Stimulated activated CD4-positive, alpha-beta T cell treated with anti-CD3 and anti-CD28 coated beads, Interleukin-15, amount 100 ng/mL, for 48 hours (primary cell): ENCODE results near the gene GAMT.

Experiments
- DNase-seq, 2 donors: peaks; one replicate each; pipeline ENCODE4 v3.0.0-alpha.2; 2020; ENCODE audit warnings: low read depth in 2 of 2

GAMT gene

GRCh38 chr19:1418951-1419738 is 17.8 kb upstream of the GAMT start:
- DNase-seq: no peak

GRCh38 chr19:1418496-1418775 is 17.1 kb upstream of the GAMT start:
- no peak for DNase-seq

DNA sequence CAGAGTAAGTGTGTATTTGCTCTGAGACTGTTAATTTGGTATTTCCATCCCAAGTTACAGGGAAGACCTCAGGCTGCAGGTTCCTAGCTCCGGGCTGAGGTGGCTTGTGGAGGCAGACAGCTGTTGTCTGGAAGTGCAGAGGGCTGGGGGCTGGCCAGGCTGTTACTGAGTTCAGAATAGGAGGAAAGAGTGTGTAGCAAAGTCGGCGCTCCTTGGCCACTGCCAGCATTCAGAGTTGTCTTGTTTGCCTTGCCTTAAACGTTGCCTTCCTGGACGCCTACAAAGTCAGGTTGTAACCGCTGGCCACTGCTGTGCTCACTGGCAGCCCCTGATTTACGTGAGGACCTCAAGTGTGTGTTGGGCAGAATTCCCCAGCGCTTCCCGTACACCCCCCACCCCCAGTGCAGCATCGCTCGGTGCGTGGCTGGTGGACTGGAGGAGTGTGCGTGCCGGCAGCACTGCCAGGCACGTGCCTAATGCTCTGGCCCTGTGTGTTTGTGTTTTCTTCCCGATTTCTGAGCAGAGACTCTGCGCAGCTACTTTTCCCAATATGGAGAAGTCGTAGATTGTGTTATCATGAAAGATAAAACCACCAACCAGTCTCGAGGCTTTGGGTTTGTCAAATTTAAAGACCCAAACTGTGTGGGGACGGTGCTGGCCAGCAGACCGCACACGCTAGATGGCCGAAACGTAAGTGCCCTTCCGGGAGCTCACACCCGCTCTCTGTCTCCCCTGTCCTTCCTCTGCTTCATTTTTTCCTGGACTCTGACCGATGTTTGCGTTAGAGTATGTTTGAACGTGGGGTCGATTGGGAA is 16.5 kb upstream of the GAMT start:
- DNase-seq: no peak

- no peak for DNase-seq
Observed at GRCh38 chr19:1417145-1417544, 15.8 kb upstream of the GAMT start.

DNA sequence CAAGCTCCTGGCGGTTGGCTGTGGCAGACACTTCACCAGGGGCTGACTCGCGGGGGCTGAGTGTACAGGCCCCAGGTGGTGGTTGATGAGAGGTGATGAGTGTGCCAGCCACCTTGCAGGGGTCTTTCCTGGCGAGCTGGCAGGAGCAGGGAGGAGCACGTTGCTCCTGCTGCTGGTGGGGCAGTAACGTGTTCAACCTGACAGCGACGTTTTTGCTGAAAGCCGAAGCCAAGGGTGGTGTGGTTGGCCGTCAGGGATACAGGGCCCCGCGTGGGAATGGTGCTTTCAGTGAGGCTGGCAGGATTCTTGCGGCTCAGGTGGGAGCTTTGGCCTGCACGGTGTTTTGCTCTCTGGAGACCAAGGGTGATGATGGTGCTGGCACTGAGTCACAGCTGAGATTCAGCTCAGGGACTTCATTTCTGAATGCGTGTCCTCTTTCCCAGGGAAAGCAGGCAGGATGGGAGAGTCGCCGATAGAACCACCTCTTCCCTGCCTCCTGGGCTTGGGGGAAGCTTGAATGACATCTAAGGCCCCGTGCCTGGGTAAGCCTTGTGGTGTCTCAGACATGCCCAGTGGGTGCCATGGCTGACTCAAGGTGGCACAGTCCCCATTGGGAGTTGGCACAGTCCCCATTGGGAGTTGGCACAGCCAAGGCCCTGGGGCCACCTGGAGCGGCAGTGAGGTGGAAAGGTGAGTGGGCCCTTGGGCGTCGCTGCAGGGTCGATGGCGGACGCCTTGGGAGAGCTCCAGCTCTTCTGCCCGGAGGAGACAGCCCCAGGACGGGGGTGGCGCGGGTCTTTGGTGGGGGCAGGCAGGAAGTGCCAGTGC is 14.9 kb upstream of the GAMT start:
- no peak for DNase-seq

DNA sequence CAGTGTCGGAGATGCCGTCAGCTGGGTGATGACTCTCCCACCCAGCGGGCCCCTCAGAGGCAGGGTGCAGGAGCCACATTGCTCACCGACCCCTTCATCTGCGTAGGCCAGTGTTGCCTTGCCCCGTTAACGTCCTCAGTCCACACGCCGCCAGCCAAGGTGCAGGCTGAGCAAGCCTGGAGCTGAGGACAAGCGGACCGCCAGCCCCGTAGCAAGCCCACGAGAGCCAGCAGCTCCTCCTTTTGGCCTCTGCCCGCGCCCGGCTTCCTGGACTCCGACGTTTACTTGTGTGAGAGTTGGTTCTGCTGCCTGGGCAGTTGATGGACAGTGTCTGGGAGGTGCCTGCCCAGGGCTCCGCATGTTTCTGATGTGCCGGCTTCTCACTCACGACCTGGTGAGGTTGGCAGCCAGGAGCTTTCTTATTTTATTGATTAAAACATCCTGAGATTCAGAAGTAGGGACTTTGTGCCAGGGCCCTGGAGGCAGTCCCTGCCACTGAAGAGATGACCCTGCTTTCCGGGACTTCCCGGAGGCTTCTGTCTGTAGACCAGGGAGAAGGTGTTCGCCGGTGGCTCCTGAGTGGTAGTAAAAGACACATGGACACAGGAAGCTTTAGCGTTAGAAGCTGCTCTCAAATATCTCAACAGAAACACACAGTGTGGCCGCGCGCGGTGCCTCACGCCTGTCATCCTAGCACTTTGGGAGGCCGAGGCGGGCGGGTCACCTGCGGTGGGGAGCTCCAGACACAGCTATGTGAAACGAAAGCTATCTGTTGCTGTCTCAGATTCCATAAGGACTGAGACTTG is 11.9 kb upstream of the GAMT start:
- no peak for DNase-seq

DNA sequence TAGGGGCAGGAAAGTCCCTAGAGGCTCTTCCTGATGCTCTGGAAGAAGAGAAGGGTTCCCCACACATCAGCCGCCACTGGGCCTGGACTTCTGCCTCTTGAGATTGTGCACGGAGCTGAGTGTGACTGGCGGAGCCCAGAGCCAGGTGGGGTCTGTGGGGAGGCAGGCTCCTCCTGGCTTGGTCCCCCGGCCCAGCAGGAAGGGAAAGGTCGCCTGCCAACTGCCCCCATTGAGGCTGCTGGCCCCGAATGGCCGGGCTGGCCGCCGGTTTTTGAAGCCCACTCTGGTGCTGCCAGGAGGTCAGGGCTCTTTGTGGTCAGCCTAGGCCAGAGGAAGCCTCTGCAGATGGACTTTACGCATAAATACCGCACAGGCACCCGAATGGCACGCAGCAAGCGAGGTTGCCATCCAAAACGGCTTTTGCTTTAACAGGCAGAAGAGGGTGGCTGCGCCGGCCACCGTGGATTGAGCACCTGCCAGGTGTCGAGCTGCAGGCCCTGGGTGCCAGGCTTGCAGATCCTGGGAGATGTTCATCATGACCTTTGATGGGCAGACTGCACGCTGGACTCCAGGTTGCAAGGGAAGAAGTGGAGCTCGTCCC is 11.1 kb upstream of the GAMT start:
- DNase-seq: no peak

DNA sequence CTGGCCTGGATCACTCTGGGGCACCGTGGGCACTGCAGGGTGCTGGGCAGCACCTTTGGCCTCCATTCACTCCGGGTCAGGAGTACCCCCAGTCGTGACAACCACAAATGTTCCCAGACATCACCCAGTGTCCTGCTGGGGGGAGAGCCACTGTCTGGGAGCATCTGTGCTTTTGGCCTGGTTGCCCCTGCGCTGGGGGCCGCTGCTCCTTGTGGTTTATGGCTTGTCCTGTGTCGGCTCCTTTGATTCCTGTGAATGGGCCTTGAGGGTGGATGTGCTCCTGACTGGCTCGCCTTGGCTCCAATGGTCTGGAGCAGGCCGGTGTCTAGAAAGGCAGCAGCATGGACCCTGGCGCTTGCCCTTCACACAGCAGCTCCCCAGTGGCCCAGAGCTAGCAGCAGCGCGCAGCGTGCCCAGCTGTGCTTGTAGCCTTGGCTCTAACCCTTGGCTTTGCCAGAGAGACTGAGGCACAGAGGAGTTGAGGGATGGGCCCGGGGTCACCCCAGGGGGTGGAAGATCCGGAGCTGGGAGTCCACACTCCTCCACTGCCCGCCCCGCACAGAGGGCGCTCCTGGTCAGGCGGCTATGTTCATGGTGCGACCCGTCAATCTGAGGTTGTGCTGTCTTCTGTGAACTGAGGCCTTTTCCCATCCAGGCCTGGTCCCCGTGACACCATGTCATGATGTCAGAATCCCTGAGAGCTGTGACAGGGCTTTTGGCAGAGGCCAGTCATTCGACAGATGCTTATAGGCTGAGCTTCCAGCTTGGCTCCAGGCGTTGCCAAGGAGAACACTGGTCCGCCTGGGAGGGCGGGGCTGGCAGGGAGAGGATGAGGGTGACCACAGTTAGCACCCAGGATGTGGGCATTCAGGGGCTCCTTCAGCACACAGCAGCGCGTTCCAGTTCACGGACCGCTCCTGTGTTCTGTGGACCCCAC is 10.2 kb upstream of the GAMT start:
- no peak for DNase-seq

DNA sequence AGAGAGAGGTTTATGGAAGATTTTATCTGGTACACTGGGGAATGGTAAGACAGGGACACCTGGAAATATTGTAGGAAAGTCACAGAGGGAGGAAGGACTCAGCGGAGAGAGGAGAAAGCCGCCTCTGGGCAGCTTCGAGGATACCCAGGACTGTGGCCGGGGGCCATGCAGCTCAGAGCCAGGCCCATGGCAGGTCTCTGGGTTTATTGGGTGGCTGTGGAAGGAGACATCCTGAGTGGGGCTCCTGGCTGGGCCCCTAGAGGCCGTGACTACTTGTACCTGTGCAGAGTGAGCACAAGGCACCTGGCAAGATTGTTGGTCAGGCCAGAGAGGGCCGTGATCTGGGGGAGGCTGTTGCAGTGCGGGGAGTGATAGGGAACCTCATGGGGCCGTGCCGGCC is 9.4 kb upstream of the GAMT start:
- no peak for DNase-seq

DNA sequence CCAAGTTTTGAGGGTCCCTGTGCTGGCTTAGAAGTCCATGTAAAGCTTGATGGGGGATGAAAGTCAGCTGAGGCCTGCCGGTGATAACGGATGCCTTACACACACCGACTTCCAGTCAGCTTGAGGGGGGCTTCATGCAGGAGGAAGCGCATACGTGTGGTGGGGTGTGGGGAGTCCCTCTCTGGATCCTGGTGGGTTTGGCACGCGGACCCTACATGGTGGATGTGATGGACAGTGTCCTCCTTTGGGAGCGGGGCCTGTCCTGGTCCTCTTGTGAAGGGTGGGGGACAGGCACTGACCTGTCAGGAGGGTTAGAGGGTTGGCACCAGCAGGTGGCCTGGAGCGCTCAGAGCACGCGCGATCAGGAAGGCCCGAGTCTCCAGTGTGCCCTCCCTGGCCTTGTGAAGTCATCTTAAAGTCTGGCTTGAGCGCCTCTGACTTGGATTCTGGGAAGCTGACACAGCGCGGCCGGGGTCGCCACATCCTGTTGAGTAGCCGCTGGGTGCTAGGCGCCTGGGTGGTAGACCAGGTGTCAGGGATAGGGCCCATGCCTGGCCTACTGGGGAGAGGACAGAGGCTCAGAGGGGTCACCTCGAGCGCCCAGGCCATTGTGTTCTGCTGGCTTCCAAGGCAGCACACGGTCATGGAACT is 8.9 kb upstream of the GAMT start:
- peak in 1 of 2 donors; percentile 20 for DNase-seq

DNA sequence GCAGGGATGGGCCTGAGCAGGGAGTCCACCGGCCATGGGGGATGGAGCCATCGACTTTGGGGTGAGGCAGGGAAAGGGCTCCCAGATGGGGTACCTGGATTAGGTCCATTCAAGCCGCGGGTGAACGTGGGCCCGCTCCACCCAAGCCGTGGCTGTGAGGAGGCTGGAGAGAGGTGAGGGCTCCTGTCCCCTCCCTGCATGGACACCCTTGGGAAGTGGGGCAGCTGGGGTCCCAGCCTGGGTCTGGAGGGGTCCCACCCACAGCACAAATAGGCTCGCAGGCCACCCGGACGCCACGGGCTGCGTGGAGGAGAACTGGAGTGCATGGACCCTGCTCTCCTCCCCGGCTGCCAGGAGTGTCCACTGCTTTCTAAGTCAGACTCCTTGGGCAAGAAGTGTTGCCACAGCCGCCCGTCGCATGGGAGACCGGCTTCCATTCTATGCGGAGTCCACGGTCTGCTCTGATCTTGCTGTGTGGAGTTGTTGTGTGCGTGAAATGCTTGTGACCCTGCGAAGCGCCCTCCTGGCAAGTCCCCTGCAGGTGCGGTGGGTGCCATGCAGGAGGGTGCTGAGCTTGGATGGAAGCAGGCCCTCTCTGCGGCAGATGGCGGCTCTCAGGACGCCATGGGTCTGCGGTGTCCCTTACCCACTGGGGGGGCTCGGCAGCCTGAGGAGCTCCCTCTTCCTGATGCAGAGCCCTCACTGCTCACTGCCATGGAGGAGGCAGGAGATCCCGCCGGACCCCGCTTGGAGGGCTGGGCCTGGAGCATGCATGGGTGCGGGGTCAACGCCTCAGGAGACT is 8.1 kb upstream of the GAMT start:
- DNase-seq: no peak

GRCh38 chr19:1408300-1409203 is 7.2 kb upstream of the GAMT start:
- DNase-seq: peak in 1 of 2 donors; percentile 38

GRCh38 chr19:1407528-1408299 is 6.4 kb upstream of the GAMT start, which contains the start of gene DAZAP1:
DAZAP1 (plus strand) TSS chr19:1407586; CDS start chr19:1407774, 188 bp downstream.
- DNase-seq: no peak

DNA sequence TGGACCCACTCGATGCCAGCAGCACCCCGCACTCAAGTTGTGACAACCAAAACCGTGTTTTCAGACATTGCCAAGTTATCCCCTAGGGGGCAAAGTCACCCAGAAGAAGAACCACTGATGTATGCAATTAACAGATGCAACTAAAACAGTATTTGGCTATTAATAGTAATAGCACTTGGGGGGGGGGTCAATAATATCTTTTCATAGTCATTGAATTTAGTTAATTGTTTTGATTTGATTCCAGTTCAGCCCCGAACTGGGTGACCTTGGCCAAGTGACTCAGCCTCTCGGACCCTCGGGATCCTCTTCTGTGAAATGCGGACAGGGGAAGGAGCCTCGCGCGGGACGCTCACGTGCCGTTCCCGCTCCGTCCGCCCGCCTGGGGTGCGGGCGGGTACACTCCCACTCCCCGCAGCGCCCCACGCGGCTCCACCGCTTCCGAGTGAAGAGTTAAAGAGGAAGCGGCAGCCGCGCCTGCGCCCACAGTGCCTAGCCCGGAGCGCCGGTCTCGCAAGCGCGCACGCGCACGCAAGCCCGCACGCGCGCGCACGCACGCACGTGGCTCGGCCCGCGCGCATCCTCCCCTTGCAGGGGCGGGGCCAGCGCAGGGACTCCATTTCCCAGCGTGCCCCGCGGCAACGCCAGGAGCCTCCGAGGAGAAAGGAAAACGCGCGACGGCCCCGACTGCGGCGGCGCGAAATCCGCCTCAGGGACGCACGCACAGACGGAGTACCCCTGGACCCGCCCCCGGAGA is 5.6 kb upstream of the GAMT start:
- DNase-seq: peak; percentile 96 to 98

- DNase-seq: no peak
Observed at GRCh38 chr19:1402411-1403070, 1.2 kb upstream of the GAMT start.

GRCh38 chr19:1401889-1402217 is 511 bp upstream of the GAMT start:
- DNase-seq: no peak
